H1 (cell line): Measurements from ENCODE around the gene SSX2IP. TPM values are rescaled to one million over a fixed set of nuclear protein-coding genes. Genes with fewer than 3 reads are reported as not detected.

Experiments
- ASH2L ChIP-seq: fragments of 200-600, 300-600 bp; sonication (generic); IDR thresholded peaks from one replicate; pipeline ENCODE4 v1.7.1; 2017; ENCODE audit warnings: low read length
- CBX5 ChIP-seq: fragments of 300-800, 300-1000 bp; sonication (generic); IDR thresholded peaks from 2 replicates; pipeline ENCODE4 v1.7.1; 2016; ENCODE audit warnings: antibody characterized with exemption, low read length, low read depth
- GABPA ChIP-seq: IDR thresholded peaks from 2 replicates; pipeline ENCODE4 v1.6.1; 2011; ENCODE audit warnings: mild to moderate bottlenecking, low read length, moderate library complexity, borderline replicate concordance; ENCODE audit not compliant: insufficient read depth
- GTF2F1 ChIP-seq: IDR thresholded peaks from 2 replicates; pipeline ENCODE4 v1.6.1; 2012; ENCODE audit warnings: low read depth, low read length, improper control_type of control experiment, borderline replicate concordance
- JUND ChIP-seq: IDR thresholded peaks from 2 replicates; pipeline ENCODE4 v1.6.1; 2011; ENCODE audit warnings: mild to moderate bottlenecking, improper control_type of control experiment, low read length
- SP1 ChIP-seq: IDR thresholded peaks from 2 replicates; pipeline ENCODE4 v1.6.1; 2011; ENCODE audit warnings: low read depth, low read length
- SP4 ChIP-seq: IDR thresholded peaks from 2 replicates; pipeline ENCODE4 v1.6.1; 2012; ENCODE audit warnings: low read length, inconsistent platforms
- ZNF274 ChIP-seq: IDR thresholded peaks from 2 replicates; pipeline ENCODE4 v1.7.0; 2012; ENCODE audit warnings: low read length, borderline replicate concordance; ENCODE audit errors: extremely low read depth
- polyA plus RNA-seq, 7 experiments: library from polyadenylated mRNA; depleted of rRNA in 3 of 7; stranded (reverse) in 5 of 7; unstranded in 2 of 7; fragments of >200 nt in 5 of 7; fragments of 200-250 nt in 2 of 7; gene quantifications; 1 replicate in 5 of 7; 2 replicates in 1 of 7; 4 replicates in 1 of 7; pipeline versions ENCODE4 v1.2.1 to v1.2.3, GENCODE V29; 2011 to 2013; ENCODE audit warnings: missing spikeins in 2 of 7, mixed read lengths in 2 of 7
- total RNA-seq: library from RNA; stranded (reverse); fragmentation: NEBNext Ultra II Directional; extraction: Animal tissue kit (Norgen Biotek cat#: 25700); gene quantifications from 2 replicates; pipeline ENCODE4 v1.2.1, GENCODE V29; 2021

Gene SSX2IP
- total and polyA plus RNA-seq, 2 of the 8 experiments (the other 6 are each of a cell fraction or from before 2014, with no cell fraction given), result 4.0 to 31.3 TPM

DNA sequence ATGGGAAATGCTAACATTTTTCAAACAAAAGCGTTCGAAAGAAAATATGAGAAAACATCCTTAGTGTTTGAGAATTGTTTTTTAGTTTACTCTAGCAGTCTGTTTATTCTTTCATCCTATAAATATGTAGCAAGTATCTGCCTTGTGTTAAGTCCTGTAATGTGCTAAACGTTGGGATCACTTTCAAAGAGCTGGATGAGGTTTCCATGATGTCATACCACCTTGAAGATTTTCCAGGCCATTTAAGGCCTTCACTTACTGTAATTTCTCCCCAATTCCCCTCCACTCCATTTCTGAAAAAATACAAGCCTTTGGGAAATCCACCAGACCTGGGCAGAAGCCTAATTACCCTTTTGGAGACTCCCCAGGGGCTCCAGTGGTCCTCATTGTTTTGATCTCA lies 91.8 kb downstream of the SSX2IP start (continued):
- TF ChIP-seq ZNF274 (no peak), JUND (no peak), SP1 (no peak), CBX5 (no peak), GTF2F1 (no peak), GABPA (no peak), ASH2L (no peak), SP4 (no peak)
